DLD1 (cell line): Measurements from ENCODE around the gene RAB35.
"Not testable (repeated sequence)": the region's sequence is repeated elsewhere in the genome, so short reads cannot be mapped to it uniquely, and the experiment has no call there.

Experiments
- in situ Hi-C: cut with HindIII; loops from 2 replicates; pipeline ENCODE4 v1.10.0; 2017; ENCODE audit warnings: low sequenced_read_pairs

Gene RAB35

DNA sequence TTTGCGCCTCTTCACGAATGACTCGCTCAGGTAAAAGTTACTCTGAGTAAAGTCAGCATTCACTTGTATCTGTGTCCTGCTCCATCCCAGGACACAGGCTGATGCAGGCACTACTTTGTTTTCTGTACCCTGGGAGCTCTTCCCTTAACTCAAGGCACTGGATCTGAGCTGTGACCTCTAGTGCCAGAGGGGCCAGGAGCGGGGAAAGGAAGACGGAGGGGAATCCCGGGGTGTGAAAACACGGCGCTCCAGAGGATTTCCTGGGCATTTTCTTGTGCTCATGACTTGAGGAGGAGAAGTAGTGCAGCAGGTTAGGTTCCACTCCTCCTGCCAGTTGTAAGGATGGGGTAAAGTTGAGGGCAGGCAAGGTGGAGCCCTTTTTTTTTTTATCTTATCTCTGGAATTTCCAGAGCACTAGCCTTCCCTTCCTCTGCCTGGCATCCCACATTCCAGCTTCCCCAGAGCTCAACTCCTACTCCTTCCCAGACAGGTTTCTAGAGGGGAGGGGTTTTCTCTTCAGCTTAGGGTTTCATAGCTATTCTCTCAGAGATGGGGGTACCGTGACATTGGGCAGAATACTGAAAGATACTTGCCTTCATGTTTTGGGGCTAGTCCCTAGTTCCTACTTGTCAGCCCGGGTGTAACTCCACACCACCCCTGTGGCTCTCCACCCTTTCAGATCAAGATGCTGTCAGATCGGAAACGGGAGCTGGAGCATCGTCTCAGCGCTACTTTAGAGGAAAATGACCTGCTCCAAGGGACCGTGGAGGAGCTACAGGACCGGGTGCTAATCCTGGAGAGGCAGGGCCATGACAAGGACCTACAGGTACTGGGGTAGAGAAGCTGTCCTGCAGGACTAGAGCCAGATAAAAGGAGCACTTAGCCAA, 52.3 kb downstream of the RAB35 start:
- in situ Hi-C loops, result no loop called here

DNA sequence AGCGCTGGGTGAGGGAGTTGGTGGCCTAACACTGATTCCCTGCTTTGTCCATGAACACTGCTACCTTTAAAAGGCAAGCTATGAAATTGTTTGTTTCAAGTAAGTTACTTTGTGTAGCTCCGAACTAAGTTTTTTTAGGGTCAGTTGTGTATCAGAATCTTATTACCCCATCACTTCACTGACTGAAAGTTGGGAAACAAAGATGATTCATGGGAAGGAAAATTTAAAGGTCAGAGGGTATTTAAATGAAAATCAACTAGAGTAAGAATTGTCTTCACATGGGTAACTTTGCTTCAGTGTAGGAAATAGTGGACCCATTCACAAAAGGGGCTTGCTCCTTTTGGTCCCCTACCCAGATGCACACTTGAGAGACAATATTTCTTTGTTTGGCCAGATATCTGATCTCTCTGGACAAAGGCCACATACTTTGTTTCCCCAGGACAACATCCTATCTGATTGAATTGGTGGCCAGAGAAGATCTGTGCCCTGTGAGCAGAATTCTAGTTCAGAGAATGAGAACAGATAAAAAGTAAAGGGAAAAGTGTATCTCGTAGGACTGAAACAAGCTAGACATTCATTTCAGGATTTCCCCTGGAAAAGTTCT, 53.5 kb downstream of the RAB35 start:
- in situ Hi-C loops, result no loop called here

- in situ Hi-C loops, result no loop called here
Observed at GRCh38 chr12:120061575-120062214, 54.9 kb downstream of the RAB35 start.

- in situ Hi-C loops, result no loop called here
Observed at GRCh38 chr12:120060717-120061116, 55.8 kb downstream of the RAB35 start.

- in situ Hi-C loops, result no loop called here
Observed at GRCh38 chr12:120060196-120060595, 56.4 kb downstream of the RAB35 start.

GRCh38 chr12:120056739-120057138, 59.8 kb downstream of the RAB35 start:
- in situ Hi-C loops, result no loop called here

GRCh38 chr12:120055231-120056000, 61.1 kb downstream of the RAB35 start:
- in situ Hi-C loops, result no loop called here

- in situ Hi-C loops, result no loop called here
Observed at GRCh38 chr12:120054293-120054692, 62.3 kb downstream of the RAB35 start.

GRCh38 chr12:120051535-120051934, 65.0 kb downstream of the RAB35 start:
- in situ Hi-C loops, result no loop called here

- in situ Hi-C loops, result no loop called here
Observed at GRCh38 chr12:120049426-120049825, 67.1 kb downstream of the RAB35 start.

GRCh38 chr12:120048263-120048662, 68.3 kb downstream of the RAB35 start:
- in situ Hi-C loops, result no loop called here

GRCh38 chr12:120047072-120047471, 69.5 kb downstream of the RAB35 start:
- in situ Hi-C loops, result no loop called here

GRCh38 chr12:120045367-120045766, 71.2 kb downstream of the RAB35 start:
- in situ Hi-C loops, result not testable (repeated sequence)
